MM.1S (cell line): Measurements from ENCODE around the gene RCOR1.

Experiments
- DNase-seq: peaks from one replicate; pipeline ENCODE4 v3.0.0-alpha.2; 2015
- H2AFZ ChIP-seq: fragments of 300-600 bp; sonication (generic); 2 replicates; pipeline ENCODE4 v1.6.0; 2016; ENCODE audit warnings: antibody characterized with exemption, low read length
- H3F3A ChIP-seq: fragments of 300-600 bp; sonication (generic); 2 replicates; pipeline ENCODE4 v1.6.1; 2016; ENCODE audit warnings: mild to moderate bottlenecking, antibody characterized with exemption, low read length, moderate library complexity, mixed read lengths; ENCODE audit not compliant: insufficient read depth
- H3K27ac ChIP-seq: fragments of 300-600 bp; sonication (generic); 2 replicates; pipeline ENCODE4 v1.5.1; 2016; ENCODE audit warnings: mild to moderate bottlenecking, low read length
- H3K27me3 ChIP-seq: fragments of 300-600 bp; sonication (generic); replicated peaks from 2 replicates; pipeline ENCODE4 v1.6.0; 2016; ENCODE audit warnings: low read length; ENCODE audit not compliant: insufficient read depth
- H3K36me3 ChIP-seq: fragments of 300-600 bp; sonication (generic); replicated peaks from 2 replicates; pipeline ENCODE4 v1.6.1; 2016; ENCODE audit warnings: mild to moderate bottlenecking, low read length, mixed read lengths; ENCODE audit not compliant: insufficient read depth
- H3K4me1 ChIP-seq: fragments of 300-600 bp; sonication (generic); 2 replicates; pipeline ENCODE4 v1.6.1; 2016; ENCODE audit warnings: low read length, mixed read lengths
- H3K4me2 ChIP-seq: fragments of 300-600 bp; sonication (generic); 2 replicates; pipeline ENCODE4 v1.6.0; 2016; ENCODE audit warnings: low read depth, low read length
- H3K4me3 ChIP-seq: fragments of 300-600 bp; sonication (generic); 2 replicates; pipeline ENCODE4 v1.5.1; 2016; ENCODE audit warnings: low read length, mixed read lengths
- H3K79me2 ChIP-seq: fragments of 300-600 bp; sonication (generic); 2 replicates; pipeline ENCODE4 v1.6.1; 2016; ENCODE audit warnings: mixed run types, low read length, mixed read lengths
- H3K9ac ChIP-seq: fragments of 300-600 bp; sonication (generic); 2 replicates; pipeline ENCODE4 v1.6.1; 2016; ENCODE audit warnings: low read length, mixed read lengths
- H3K9me2 ChIP-seq: fragments of 300-600 bp; sonication (generic); replicated peaks from 2 replicates; pipeline ENCODE4 v1.6.1; 2016; ENCODE audit warnings: mild to moderate bottlenecking, low read length, mixed read lengths; ENCODE audit not compliant: insufficient read depth
- H3K9me3 ChIP-seq: fragments of 300-600 bp; sonication (generic); replicated peaks from 2 replicates; pipeline ENCODE4 v1.6.1; 2016; ENCODE audit warnings: mild to moderate bottlenecking, low read length, mixed read lengths; ENCODE audit not compliant: insufficient read depth
- H4K20me1 ChIP-seq: fragments of 300-600 bp; sonication (generic); 2 replicates; pipeline ENCODE4 v1.6.1; 2016; ENCODE audit warnings: mild to moderate bottlenecking, low read length, moderate library complexity, mixed read lengths; ENCODE audit not compliant: insufficient read depth
- EZH2 ChIP-seq: fragments of 300-600 bp; sonication (generic); optimal IDR thresholded peaks from 2 replicates; pipeline ENCODE3; 2017; ENCODE audit warnings: low read depth, mild to moderate bottlenecking, antibody characterized with exemption, low read length, mixed read lengths
- EZH2phosphoT487 ChIP-seq: fragments of 300-600 bp; sonication (generic); IDR thresholded peaks from 2 replicates; pipeline ENCODE4 v1.6.1; 2018; ENCODE audit warnings: antibody characterized with exemption, low read length
- TF ChIP-seq, protein P1 (sequence below): fragments of 300-600 bp; sonication (generic); IDR thresholded peaks from 2 replicates; pipeline ENCODE4 v1.5.1; 2016; ENCODE audit warnings: antibody characterized with exemption, low read length, mixed read lengths

Gene RCOR1

DNA sequence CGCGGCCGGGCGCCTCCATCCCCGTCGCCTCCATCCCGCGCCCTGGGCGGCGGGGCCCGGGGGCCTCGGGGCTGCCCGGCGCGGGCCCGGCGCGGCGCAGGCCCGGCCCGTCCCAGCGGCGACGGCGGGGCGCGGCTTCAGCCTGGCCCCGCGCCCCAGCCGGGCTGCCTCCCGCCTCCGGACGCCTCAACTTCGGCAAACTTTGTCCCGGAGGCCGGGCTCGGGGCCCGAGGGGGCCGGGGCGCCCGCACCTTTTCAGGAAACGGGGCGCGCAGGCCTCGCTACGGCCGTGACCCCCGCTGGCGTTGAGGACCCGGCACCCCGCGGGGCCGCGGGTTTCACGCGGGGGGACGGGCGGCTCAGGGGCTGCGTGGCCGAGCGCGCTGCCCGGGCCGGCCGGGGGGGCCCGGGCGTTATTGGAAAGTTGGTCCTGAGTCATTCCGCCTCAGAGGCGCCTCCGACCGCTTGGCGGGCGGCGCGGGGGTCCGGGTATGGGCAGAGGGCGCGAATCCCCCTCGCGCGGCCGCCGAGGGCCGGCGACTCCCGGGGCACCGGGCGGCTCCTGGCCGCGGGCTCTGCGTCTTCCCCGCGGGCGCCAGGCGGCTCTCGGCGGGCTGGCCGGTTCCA lies 185.4 kb downstream of the RCOR1 start:
- no peaks in the 10 kb centered on the region for H3K9me3 ChIP-seq
- H3K36me3 ChIP-seq, result no peaks in the 10 kb centered on the region
- H3K9me2 ChIP-seq, result no peaks in the 10 kb centered on the region
- peak overlapping the region; percentile 62 for H3K9ac ChIP-seq
- no peaks in the 10 kb centered on the region for H4K20me1 ChIP-seq
- H3K4me1 ChIP-seq, result peaks cover 15% of the 10 kb centered on the region; the same call in 1 of the 2 replicates
- peaks cover 45% of the 10 kb centered on the region for H3K79me2 ChIP-seq
- DNase-seq, result no peak
- H3K4me3 ChIP-seq, result peak overlapping the region; percentile 82
- TF ChIP-seq, protein P1, sequence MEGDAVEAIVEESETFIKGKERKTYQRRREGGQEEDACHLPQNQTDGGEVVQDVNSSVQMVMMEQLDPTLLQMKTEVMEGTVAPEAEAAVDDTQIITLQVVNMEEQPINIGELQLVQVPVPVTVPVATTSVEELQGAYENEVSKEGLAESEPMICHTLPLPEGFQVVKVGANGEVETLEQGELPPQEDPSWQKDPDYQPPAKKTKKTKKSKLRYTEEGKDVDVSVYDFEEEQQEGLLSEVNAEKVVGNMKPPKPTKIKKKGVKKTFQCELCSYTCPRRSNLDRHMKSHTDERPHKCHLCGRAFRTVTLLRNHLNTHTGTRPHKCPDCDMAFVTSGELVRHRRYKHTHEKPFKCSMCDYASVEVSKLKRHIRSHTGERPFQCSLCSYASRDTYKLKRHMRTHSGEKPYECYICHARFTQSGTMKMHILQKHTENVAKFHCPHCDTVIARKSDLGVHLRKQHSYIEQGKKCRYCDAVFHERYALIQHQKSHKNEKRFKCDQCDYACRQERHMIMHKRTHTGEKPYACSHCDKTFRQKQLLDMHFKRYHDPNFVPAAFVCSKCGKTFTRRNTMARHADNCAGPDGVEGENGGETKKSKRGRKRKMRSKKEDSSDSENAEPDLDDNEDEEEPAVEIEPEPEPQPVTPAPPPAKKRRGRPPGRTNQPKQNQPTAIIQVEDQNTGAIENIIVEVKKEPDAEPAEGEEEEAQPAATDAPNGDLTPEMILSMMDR, result no peak
- TF ChIP-seq EZH2phosphoT487 (no peak), EZH2 (no peak)
- H2AFZ ChIP-seq, result no peak overlapping the region
- H3K4me2 ChIP-seq, result no peak overlapping the region
- peak overlapping the region; percentile 18; the same call in 1 of the 2 replicates for H3K27ac ChIP-seq
- H3F3A ChIP-seq, result no peaks in the 10 kb centered on the region; the same call in 1 of the 2 replicates
- H3K27me3 ChIP-seq, result no peaks in the 10 kb centered on the region

DNA sequence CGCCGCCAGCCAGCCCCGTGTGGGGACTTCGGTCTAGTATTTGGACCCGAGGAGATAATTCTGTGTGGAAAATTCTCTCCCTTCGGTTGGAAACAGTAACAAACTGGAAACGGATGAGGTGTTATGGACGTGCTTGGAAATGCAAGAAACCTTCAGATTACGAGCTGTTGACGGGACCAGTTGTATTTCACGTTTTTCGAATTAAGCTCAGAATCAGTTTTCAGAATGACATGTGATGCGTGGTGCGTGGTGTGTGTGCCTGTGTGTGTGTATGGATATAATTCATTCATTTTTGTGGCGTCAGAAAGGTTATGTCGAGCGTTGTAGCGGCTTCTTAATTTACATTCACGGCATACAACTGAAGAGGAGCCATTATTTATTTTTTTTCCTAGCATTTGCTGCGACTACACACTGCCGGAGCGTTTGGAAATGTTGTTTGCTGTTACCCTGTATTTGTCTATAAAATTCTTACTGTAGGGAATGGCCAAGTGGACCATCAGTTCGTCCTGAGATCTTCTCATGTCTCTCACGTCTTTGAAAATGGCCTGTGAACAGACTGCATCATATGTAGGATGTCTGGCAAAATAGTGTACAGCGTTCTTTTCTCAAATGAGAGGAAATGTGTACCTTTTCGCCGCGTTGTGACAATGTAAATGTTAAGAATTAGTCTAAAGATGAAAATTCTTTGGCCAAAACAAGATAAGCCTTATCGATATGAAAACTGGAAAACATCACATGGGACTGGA lies 186.1 kb downstream of the RCOR1 start:
- Histone ChIP-seq H3F3A (no peaks in the 10 kb centered on the region; the same call in 1 of the 2 replicates), H3K27me3 (no peaks in the 10 kb centered on the region), H3K79me2 (peaks cover 51% of the 10 kb centered on the region), H2AFZ (no peak overlapping the region), H3K36me3 (no peaks in the 10 kb centered on the region), H3K4me1 (peaks cover 15% of the 10 kb centered on the region; the same call in 1 of the 2 replicates), H3K4me3 (peak overlapping the region; percentile 82), H3K27ac (peak overlapping the region; percentile 13; the same call in 1 of the 2 replicates), H3K9me2 (no peaks in the 10 kb centered on the region), H3K9me3 (no peaks in the 10 kb centered on the region), H3K4me2 (peak overlapping the region; percentile 79), H3K9ac (peak overlapping the region; percentile 62), H4K20me1 (no peaks in the 10 kb centered on the region)
- TF ChIP-seq EZH2 (no peak), EZH2phosphoT487 (no peak)
- TF ChIP-seq, protein P1, result no peak
- DNase-seq, result peak; percentile 16

DNA sequence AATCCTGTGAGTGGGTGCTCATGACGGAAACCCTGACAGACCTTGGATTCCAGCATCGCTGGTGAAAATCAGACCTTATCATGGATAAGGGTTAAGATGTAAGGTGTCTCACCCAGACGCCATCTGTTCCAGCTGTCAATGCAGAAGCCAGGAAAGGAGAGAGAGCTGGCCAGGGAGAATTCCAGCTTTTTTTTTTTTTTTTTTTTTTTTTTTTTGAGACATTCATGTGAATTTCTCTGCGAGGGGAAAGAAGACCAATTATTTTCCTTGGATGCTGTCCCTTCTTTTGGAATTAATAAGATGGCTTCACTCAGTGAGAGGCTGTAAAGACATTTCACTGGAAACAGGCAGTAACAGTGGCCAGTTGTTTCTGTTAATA lies 186.6 kb downstream of the RCOR1 start:
- Histone ChIP-seq H4K20me1 (no peaks in the 10 kb centered on the region), H3K36me3 (no peaks in the 10 kb centered on the region), H3K79me2 (peaks cover 57% of the 10 kb centered on the region), H3K4me1 (peaks cover 15% of the 10 kb centered on the region; the same call in 1 of the 2 replicates), H3K9me2 (no peaks in the 10 kb centered on the region), H3K27ac (peak overlapping the region; percentile 13; the same call in 1 of the 2 replicates), H3K9me3 (no peaks in the 10 kb centered on the region), H2AFZ (no peak overlapping the region), H3K4me2 (peak overlapping the region; percentile 79), H3K4me3 (peak overlapping the region; percentile 82), H3F3A (no peaks in the 10 kb centered on the region; the same call in 1 of the 2 replicates), H3K27me3 (no peaks in the 10 kb centered on the region), H3K9ac (peak overlapping the region; percentile 62)
- TF ChIP-seq, protein P1, result no peak
- TF ChIP-seq EZH2phosphoT487 (no peak), EZH2 (no peak)
- no peak for DNase-seq
